22Rv1 (cell line): ENCODE results near the gene OR52E5.

ENCODE experiments used
- H3K27ac ChIP-seq: fragments of 450-650 bp; 2 replicates; pipeline ENCODE4 v1.5.1; 2017
- CTCF ChIP-seq: fragments of 450-650 bp; IDR thresholded peaks from 2 replicates; pipeline ENCODE4 v1.5.1; 2017; ENCODE audit warnings: mild to moderate bottlenecking
- ZFX ChIP-seq: fragments of 450-650 bp; IDR thresholded peaks from 2 replicates; pipeline ENCODE4 v1.6.1; 2017; ENCODE audit warnings: antibody characterized with exemption, borderline replicate concordance

Gene OR52E5

GRCh38 chr11:5931061-5931460, 38.1 kb downstream of the OR52E5 start:
- no peak overlapping the region for H3K27ac ChIP-seq
- TF ChIP-seq ZFX: no peak
- no peak for TF ChIP-seq CTCF

- H3K27ac ChIP-seq: no peak overlapping the region
- TF ChIP-seq CTCF: no peak
- no peak for TF ChIP-seq ZFX
Observed at GRCh38 chr11:5932671-5933070, 39.7 kb downstream of the OR52E5 start.

GRCh38 chr11:5933116-5933515, 40.1 kb downstream of the OR52E5 start:
- TF ChIP-seq CTCF: no peak
- no peak for TF ChIP-seq ZFX
- no peak overlapping the region for H3K27ac ChIP-seq

GRCh38 chr11:5937868-5938602, 45.0 kb downstream of the OR52E5 start:
- no peak overlapping the region for H3K27ac ChIP-seq
- TF ChIP-seq CTCF (no peak), ZFX (no peak)

- TF ChIP-seq ZFX: no peak
- TF ChIP-seq CTCF: no peak
Observed at GRCh38 chr11:5938603-5938965, 45.6 kb downstream of the OR52E5 start.

GRCh38 chr11:5940748-5941147, 47.7 kb downstream of the OR52E5 start:
- H3K27ac ChIP-seq: no peak overlapping the region
- TF ChIP-seq CTCF: no peak
- no peak for TF ChIP-seq ZFX

More at GRCh38 chr11:5938603-5938965, 45.6 kb downstream of the OR52E5 start:
- no peak overlapping the region for H3K27ac ChIP-seq

GRCh38 chr11:5941951-5942350, 48.9 kb downstream of the OR52E5 start, which contains the start of gene OR56A3:
Gene OR56A3, plus strand, starts transcription at chr11:5942251. Its CDS starts 5,096 bp downstream, at chr11:5947347.
- TF ChIP-seq ZFX (no peak), CTCF (no peak)
- no peak within 1 kb of the TSS for H3K27ac ChIP-seq
